GM12873 (cell line): Measurements from ENCODE around the gene STARD7.

Source experiments
- CTCF ChIP-seq: IDR thresholded peaks from 2 replicates; pipeline ENCODE4 v1.5.1; 2012; ENCODE audit warnings: low read depth, mild to moderate bottlenecking, moderate library complexity, low read length, control low read depth; ENCODE audit not compliant: insufficient read depth; ENCODE audit errors: missing control alignments

The STARD7 gene

GRCh38 chr2:96180521-96180920 lies 28.1 kb downstream of the STARD7 start:
- TF ChIP-seq CTCF = no peak

- no peak for TF ChIP-seq CTCF
Observed at GRCh38 chr2:96180002-96180401, 28.6 kb downstream of the STARD7 start.

GRCh38 chr2:96176661-96177060 lies 32.0 kb downstream of the STARD7 start:
- no peak for TF ChIP-seq CTCF

- no peak for TF ChIP-seq CTCF
Observed at GRCh38 chr2:96175951-96176350, 32.7 kb downstream of the STARD7 start.

- peak; percentile 98 for TF ChIP-seq CTCF
Observed at GRCh38 chr2:96174251-96175144, 34.1 kb downstream of the STARD7 start.

GRCh38 chr2:96171831-96172230 lies 36.8 kb downstream of the STARD7 start:
- TF ChIP-seq CTCF = no peak

- TF ChIP-seq CTCF = no peak
Observed at GRCh38 chr2:96170626-96171025, 38.0 kb downstream of the STARD7 start.
